ENCODE measurements around the gene TGOLN2.

TGOLN2 gene

DNA sequence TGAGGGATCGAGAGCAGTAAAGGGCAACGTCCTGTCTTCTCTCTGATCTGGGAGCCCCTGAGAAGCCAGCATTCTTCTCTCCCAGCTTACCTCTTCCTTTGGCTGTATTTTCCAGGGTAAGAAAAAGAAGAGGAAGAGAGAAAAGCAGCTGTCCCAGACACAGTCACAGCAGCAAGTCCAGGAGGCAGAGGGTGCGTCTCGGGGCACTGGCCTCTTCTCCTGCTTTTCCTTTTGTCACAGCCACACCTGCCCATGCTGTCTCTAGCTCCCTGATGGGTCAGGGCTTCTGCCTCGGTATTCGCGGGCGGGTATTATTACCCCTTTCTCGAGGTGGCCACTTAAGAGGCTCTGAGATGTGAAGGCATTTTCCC is 20.3 kb downstream of the TGOLN2 start:
- no peak for DNase-seq

DNA sequence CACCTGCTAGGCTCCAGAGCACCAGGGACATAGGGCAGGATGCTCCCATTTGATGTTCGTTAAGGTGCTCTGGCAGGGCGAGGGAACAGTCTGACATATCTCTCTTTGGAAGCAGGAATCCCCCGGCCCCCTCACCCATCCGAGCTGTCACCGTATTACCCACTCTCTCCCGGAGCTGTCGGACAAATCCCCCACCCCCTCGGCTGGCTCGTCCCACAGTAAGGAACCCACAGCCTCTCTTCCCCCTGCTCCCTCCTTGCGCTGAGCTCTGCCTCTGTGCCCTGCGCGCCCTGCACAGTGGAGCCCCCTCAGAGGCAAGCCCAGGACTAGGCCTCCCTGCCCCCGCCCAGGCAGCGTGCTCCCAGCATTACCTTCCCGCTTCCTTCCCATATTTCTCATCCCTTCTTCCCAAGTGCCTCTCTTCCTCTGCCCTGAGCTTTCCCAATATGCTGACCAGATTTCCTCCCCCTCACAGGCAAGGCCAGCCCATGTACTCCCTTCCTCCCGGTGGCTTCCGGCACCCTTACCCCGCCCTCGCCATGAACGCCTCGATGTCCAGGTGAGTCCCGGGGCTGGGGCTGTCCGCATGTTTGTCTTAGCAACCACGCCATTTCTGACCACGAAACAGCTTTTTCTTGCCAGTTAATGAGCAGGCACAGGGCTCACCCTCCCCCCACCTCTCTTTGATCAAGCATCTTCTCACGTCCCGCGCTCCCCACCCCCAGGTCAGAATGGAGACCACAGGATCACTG is 23.8 kb downstream of the TGOLN2 start:
- DNase-seq = no peak

DNA sequence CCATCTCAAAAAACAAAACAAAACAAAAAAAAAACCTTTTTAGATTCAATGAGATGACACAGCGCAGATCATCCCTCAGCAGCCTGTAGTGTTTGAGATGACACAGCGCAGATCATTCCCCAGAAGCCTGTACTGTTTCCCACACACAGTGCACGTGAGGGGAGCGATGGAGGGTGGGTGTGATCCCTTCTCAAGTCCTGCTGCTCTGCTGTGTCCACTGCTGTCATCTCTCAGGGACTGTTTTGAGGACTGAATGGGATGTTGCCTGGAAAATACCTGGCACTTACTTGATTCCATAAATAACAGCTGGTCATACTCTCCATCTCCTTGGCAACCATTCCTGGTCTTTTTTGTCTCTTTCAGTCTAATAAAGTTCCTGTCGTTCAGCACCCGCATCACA is 25.7 kb downstream of the TGOLN2 start:
- DNase-seq = no peak

DNA sequence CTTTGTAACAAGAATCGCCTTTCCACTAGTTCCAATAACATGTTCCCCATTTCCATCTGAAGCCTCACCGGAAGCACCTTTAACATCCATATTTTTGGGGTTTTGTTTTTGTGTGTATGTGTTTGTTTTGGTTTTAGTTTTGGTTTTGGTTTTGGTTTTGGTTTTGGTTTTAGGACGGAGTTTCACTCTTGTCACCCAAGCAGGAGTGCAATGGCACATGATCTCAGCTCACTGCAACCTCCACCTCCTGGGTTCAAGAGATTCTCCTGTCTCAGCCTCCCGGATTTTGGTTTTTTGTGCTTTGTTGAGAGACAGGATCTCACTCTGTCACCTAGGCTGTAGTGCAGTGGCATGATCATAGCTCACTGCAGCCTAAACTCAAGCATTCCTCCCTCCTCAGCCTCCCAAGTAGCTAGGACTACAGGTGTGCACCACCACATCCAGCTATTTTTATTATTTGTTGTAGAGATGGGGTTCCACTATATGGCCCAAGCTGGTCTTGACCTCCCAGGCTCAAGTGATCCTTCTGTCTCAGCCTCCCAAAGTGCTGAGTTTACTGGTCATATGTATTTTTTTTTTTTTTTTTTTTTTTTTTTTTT is 36.3 kb downstream of the TGOLN2 start:
- peak in 1 of 2 donors; percentile 18 for DNase-seq

DNA sequence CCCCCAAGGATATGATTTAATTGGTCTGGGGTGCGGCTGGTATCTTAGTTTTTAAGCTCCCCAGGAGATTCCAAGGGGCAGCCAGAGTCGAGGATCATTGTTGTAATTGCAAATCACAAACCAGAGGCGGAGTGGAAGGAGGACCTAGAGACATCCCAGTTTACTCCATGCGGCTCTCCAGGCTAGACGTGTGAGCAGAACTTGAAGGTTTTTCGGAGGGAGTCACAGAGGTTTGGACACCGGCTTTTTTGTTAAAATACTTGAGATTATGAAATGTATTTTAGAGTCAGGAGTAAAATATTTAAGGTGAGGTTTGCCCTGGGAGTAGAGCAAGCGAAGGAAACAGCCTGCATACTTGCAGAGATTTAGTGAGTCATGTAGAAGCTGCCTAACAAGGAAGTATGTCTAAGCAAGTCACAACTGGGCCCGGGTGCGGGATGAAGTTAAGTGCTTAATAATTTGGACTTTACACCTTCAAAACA is 39.5 kb downstream of the TGOLN2 start:
- DNase-seq = no peak

DNA sequence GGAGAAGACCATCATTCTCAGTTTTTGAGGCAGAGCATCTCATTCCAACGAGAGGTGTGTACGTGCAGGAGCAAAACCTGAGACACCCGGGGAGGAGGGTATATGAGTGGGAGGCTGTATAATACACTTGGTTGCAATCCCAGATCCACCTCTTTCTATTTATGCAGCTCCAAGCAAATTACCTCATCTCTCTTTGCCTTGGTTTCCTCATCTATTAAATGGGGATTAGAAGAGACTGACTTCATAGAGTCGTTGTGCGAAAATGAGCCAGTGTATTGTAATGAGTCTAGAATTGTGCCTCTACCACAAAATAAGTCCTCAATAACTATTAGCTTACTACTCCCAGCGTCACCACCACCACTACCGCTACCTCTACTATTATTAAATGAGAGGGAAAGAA is 40.1 kb downstream of the TGOLN2 start:
- no peak for DNase-seq

DNA sequence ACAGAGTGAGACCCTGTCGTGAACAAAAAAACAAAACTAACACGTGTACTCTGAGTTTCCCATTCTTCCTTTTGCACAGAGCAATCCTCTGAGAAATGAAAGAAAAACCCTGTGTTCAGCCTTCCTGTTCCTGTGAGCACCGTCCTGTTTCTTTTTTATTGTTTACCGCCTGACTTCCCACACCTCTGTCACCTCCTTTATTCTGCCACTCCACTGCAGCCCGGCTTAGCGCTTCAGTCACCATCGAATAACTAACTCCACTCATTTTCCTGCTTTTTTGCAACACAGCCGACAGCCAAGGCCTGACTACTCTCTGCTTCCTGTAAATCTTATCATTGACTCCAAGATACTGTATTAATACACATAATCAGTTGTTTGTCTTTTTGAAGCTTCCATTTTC is 40.9 kb downstream of the TGOLN2 start:
- no peak for DNase-seq

DNA sequence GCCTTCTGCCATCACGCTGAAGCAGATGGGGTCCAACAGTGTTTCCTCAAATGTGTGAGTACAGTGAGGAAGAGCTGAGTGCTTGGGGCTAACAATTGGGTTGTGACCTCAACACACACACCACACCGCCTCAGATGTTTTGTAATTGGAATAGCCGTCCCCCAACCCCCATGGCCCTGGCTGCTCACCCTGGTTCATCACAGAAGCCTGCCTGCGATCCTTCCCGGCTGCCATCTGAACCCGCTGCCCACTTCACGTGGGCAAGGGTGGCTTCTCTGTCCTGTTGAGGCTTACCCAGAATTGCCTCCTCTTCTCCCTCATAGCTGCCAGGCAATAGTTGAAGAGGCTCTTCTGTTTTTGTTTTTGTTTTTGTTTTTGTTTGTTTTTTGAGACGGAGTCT is 44.1 kb downstream of the TGOLN2 start:
- no peak for DNase-seq

DNA sequence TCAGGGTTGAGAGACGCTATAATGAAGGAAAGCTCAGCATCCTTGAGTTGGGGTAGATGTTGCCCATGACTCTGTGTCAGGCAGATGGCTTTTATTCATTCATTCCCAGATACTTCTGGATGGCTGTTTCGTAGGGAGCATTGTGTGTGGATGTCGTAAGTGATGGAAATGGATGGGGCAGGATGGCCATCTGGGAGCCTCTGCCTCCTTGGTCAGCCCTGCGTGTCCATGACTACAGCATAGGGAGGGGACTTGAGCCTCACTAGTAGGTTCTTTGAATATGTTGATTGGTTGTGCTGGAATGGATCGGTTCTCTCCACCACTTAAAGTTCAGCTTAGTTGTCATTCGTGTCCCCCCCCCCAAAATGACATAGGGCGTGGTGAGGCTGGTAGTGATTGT is 44.9 kb downstream of the TGOLN2 start:
- DNase-seq = no peak

DNA sequence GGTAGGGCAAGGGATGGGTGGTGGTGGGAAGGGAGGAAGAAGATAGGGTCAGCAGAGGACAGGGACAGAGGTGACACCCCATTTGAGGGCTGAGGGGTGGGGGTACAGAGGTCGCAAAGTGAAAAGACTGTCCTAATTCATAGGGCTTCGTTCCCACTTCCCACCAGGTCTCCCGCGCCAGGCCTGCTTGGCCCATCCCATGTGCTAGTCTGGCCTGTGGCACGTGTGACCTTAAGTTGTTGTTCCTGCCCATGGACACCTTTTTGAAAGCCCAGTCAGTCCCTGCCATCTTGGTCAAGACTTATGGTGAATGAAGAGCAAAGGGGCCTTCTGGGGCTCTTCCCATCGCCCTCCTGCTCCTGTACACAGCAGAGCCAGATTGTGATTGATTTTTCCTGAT is 46.2 kb downstream of the TGOLN2 start:
- DNase-seq = no peak

DNA sequence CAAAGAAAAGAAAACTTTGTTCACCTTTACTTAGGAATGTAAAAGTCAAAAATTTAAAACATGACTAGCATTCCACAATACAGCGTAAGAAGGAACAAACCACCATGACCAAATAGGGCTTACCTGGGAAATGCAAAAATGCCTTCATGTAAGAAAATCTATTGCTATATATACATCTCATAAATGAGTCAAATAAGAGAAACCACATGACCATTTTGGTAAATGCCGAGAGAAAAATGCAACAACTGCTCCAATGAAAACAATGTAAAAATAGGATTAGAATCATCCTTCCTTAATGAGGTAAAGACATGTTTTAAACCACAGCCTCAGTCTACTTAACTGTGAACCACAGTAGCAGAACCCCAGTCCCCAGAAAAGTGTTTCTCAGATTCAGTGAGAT is 49.4 kb downstream of the TGOLN2 start:
- no peak for DNase-seq

DNA sequence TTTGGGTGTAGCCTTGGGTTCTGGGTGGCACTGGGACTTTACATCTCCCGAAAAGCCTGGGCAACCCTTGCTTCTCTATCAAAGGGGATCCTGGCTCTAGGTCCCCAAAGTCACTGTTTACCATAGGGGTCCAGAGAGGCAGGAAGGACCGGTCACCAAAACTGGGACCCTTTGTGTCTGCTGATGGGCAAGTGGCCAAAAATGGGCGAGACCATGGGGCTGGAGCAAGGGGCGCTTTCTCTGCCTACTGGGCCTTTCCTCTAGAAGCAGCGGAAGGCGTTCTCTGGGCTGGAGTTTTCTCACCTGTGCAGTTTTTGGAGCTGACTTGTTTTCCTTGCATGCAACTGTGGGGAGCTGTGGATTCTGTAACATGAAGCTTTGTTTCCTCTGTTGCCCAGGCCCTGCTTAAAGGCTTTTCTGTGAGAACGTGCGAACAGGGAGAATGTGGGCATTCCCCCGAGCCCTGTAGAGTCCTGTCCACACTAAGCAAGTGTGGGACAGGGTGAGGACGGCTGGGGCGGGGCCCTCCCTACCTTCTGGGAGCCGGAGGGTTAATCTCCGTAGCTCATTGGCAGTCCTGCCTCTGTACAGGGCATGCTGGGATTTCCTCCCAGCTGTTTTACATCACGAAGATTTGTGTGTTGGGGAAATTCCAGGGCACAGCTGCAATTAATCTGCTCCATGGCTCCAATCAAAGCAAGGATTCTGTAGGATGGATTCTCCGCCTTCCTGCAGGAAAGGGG is 50.2 kb downstream of the TGOLN2 start:
- no peak for DNase-seq

DNA sequence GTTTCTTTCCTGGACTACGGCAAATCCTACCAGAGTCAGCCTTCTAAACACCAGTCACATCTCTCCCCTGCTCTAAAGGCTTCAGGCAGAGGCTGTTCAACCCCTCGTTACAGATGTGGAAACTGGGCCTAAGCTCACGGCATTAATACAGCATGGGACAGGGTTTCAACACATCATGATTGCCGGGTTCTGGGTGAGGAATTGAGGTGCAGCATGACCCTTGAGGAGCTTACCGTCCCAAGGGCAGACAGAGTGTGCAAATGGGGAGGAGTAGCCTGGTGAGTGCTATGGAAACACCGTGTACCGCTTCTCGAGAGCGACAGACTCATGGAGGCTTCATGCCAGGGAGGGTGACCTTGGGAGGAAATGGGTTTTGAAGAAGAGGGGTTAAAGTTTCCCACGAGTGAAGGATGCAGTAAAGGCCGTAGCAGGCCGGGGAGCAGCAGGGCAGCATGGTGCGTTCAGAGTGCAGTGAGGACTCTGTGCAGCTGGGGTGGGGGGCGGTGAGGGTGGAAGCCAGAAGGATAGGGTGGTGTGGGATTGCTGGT is 51.1 kb downstream of the TGOLN2 start:
- DNase-seq = no peak

DNA sequence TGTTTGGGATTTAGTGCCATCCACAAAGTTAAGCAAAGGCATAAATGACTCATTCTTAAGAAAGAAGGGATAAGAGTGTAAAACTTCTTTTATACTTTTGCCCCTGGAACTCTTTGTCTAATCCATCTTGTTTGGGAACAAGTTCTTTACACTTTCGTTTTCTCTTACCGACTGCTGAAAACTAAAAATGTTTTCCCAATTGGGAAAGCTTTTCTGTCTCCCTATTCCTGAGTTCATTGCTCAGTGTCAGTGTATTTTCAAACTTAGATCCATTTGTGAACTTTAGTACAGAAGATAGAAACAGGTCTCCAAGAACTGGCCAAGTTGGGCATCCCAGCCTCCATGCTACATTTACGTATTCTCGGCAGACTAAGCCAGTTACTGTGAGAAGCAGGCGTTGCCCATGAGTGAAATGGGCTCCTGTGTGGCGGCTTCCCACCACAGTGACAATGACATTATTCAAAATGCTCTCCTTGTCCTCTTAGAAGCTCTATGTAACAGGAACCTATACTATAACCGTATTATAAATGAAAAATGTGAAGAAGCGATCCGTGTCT is 51.7 kb downstream of the TGOLN2 start:
- no peak for DNase-seq

DNA sequence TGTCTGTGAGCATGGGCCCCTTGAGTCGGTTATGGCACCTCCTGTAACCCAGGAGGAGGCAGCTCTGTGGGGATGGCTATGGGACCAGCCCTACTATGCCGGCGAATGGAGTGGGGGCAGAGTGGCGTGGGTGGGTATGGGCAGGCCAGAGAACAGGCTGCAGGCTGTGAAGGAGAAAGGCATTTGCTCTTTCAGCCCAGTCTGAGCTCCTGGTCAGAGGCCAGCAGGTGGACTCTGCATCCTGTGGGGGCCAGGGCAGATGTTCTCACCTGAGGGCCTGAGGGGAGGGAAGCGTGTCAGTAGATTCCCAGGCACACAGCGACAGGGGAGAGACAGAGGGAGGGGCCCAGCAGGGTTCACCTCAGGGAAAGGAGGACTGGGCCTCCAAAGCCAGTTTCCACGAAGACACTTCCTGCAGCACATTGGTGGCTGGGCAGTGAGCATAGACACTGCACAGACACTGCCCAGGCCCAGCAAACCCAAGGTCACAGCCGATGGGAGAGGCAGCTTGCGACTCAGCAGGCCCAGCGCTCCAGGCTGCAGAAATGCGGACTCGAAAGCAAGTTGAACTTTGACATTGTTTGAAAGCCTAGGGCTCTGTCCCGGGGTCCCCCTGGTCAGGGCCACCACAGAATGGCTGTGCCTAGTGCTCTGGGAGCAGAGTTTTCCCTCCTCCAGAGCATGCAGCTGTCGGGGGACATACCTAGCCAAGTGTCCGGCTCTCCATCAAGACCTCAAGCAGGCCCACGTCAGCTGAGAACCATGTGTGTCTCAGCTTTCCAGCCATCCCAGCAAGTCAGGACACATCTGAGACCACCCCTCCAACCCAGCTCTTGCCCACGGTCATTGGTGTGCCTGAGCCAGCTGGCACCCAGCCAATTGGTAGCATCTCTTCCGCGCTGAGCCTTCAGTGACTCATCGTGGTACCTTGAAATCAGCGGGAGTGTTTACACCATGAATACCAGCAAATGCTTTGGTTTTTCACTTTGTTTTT is 53.8 kb downstream of the TGOLN2 start:
- DNase-seq = no peak

DNA sequence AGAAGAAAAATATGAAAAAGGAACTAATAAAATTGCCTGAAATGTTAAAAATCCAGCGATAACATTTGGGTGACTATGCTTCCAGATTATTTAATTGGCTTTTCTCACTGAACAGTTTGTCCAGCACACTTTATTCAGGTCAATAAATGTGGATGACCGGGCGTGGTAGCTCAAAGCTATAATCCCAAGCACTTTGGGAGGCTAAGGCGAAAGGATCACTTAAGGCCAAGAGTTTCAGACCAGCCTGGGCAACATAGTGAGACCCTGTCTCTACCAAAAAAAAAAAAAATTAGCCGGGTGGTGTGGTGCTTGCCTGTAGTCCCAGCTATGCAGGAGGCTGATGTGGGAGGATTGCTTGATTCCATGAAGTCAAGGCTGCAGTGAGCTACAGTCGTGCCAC is 55.4 kb downstream of the TGOLN2 start:
- no peak for DNase-seq

DNA sequence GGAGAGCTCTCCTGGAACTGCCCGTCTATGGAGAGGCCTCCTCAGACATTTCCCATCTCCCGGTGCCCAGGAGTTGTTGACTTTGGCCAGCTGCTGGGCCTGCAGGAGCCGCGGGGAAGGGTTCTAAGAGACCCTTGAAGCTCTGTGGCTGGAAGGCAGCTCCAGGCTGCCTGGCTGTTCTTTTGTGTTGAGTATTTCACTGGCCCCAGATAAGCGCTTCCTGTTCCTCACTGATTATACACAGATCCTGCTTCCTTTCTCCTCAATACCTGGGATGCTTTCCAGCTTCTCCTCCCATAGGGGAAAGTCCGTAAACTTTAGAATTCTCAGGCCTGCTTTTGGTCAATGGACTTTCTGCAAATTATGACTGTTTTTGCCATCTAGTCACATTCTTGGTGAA is 57.8 kb downstream of the TGOLN2 start:
- no peak for DNase-seq

All from activated CD4-positive, alpha-beta T cell treated with anti-CD3 and anti-CD28 coated beads for 4 hours (primary cell).